Common myeloid progenitor, CD34-positive (primary cell): Measurements from ENCODE around the gene ZNRF3.
A peak's percentile ranks its signal among the peaks of the same experiment; 100 is the strongest.

Experiments
- CTCF ChIA-PET: fragments of 350-600 bp; sonication (Branson Sonifier 250); formaldehyde crosslinking; loops from one replicate; lab custom pipeline; 2021; ENCODE audit warnings: antibody characterized with exemption; lab: Charles Lee
- POLR2A ChIA-PET: fragments of 350-600 bp; sonication (Branson Sonifier 250); formaldehyde crosslinking; loops from one replicate; lab custom pipeline; 2021; ENCODE audit warnings: antibody characterized with exemption; lab: Charles Lee
- DNase-seq, 3 donors: peaks; one replicate each; pipeline versions ENCODE4 v3.0.0 to v3.0.0-alpha.2; 2013
- H3K27ac ChIP-seq, 2 experiments: 1 replicate in 1 of 2; 2 replicates in 1 of 2; pipeline ENCODE4 v1.7.0; 2013; ENCODE audit warnings: inconsistent platforms in 2 of 2, low read length in 2 of 2, mild to moderate bottlenecking in 2 of 2, low read depth in 1 of 2, moderate library complexity in 1 of 2; ENCODE audit not compliant: severe bottlenecking in 2 of 2, insufficient read depth in 1 of 2, poor library complexity in 1 of 2
- H3K27me3 ChIP-seq, 5 experiments: replicated peaks in 2 of 5; 1 replicate in 3 of 5; 2 replicates in 2 of 5; pipeline versions ENCODE4 v1.6.1 to v1.7.0; 2013; ENCODE audit warnings: low read length in 4 of 5, mild to moderate bottlenecking in 2 of 5, moderate library complexity in 2 of 5, inconsistent platforms in 1 of 5; ENCODE audit not compliant: insufficient read depth in 5 of 5, control insufficient read depth in 4 of 5
- H3K36me3 ChIP-seq, 4 experiments: 1 replicate in 2 of 4; 2 replicates in 2 of 4; pipeline versions ENCODE4 v1.6.1 to v1.7.0; 2013; ENCODE audit warnings: low read length in 3 of 4, control low read depth in 1 of 4, mild to moderate bottlenecking in 1 of 4; ENCODE audit not compliant: control insufficient read depth in 4 of 4, insufficient read depth in 4 of 4
- H3K4me1 ChIP-seq, 4 experiments: 1 replicate in 3 of 4; 2 replicates in 1 of 4; pipeline versions ENCODE4 v1.6.1 to v1.7.1; 2013; ENCODE audit warnings: low read length in 3 of 4, mild to moderate bottlenecking in 3 of 4, control low read depth in 1 of 4, inconsistent platforms in 1 of 4, moderate library complexity in 1 of 4; ENCODE audit not compliant: control insufficient read depth in 4 of 4, insufficient read depth in 4 of 4; ENCODE audit errors: control extremely low read depth in 1 of 4
- H3K4me3 ChIP-seq, 7 experiments: 1 replicate in 4 of 7; 2 replicates in 3 of 7; pipeline versions ENCODE4 v1.5.1 to v1.7.0; 2013; ENCODE audit warnings: mild to moderate bottlenecking in 7 of 7, low read length in 6 of 7, moderate library complexity in 6 of 7, inconsistent platforms in 2 of 7, low read depth in 2 of 7, control low read depth in 1 of 7; ENCODE audit not compliant: insufficient read depth in 4 of 7, control insufficient read depth in 1 of 7; ENCODE audit errors: extremely low read depth in 1 of 7
- H3K9me3 ChIP-seq, 5 experiments: 1 replicate in 4 of 5; 2 replicates in 1 of 5; pipeline versions ENCODE4 v1.6.1 to v1.7.1; 2013; ENCODE audit warnings: low read length in 4 of 5, mild to moderate bottlenecking in 2 of 5, inconsistent platforms in 1 of 5, low read depth in 1 of 5, moderate library complexity in 1 of 5; ENCODE audit not compliant: control insufficient read depth in 4 of 5, insufficient read depth in 2 of 5; ENCODE audit errors: control extremely low read depth in 1 of 5
- WGBS: methylation state at CpG from one replicate; pipeline ENCODE4 v1.1.5; 2013; ENCODE audit not compliant: insufficient coverage; 5-methylcytosine and 5-hydroxymethylcytosine counted together

ZNRF3 gene

GRCh38 chr22:29073618-29074275, 190.4 kb downstream of the ZNRF3 start:
- Histone ChIP-seq H3K36me3 (no peaks in the 10 kb centered on the region), H3K4me1 (peaks cover 5 to 36% (median 28%) of the 10 kb centered on the region in 4 experiments), H3K27me3 (peaks cover 2 to 69% (median 39%) of the 10 kb centered on the region in 5 experiments), H3K27ac (no peak overlapping the region), H3K4me3 (peak overlapping the region in 6 of 7 experiments; percentile 29 to 68 (median 48)), H3K9me3 (no peaks in the 10 kb centered on the region)
- ChIA-PET CTCF (interaction anchor here (1.3 kb wide), 1 partner anchor 81 kb away, joined by 3 read pairs; no protein-coding TSS in a partner anchor), POLR2A (no interaction called here)
- DNase-seq: peak in 1 of 3 donors; percentile 25
- WGBS: 5% methylated on average over 34 of the region's 53 CpGs

GRCh38 chr22:29074276-29074772, 191.0 kb downstream of the ZNRF3 start:
- ChIA-PET CTCF (interaction anchor here (1.0 to 1.3 kb wide), 2 partner anchors 80 to 395 kb away, joined by 3 read pairs; partner anchors contain the start of gene TTC28), POLR2A (no interaction called here)
- no peak for DNase-seq

GRCh38 chr22:29078036-29078868, 194.9 kb downstream of the ZNRF3 start:
- Histone ChIP-seq H3K9me3 (no peaks in the 10 kb centered on the region), H3K27ac (no peak overlapping the region), H3K4me1 (peaks cover 0 to 15% (median 9%) of the 10 kb centered on the region in 4 experiments), H3K36me3 (no peaks in the 10 kb centered on the region), H3K27me3 (peaks cover 2 to 28% (median 16%) of the 10 kb centered on the region in 5 experiments), H3K4me3 (no peak overlapping the region)
- 80% methylated on average over 4 of the region's 6 CpGs for WGBS
- ChIA-PET CTCF (interaction anchor here (0.8 kb wide), 1 partner anchor 10 kb away, joined by 3 read pairs; no protein-coding TSS in a partner anchor), POLR2A (no interaction called here)
- DNase-seq: peak in 1 of 3 donors; percentile 36

More at GRCh38 chr22:29074276-29074772, 191.0 kb downstream of the ZNRF3 start:
- Histone ChIP-seq H3K27me3 (peaks cover 2 to 63% (median 35%) of the 10 kb centered on the region in 5 experiments), H3K9me3 (no peaks in the 10 kb centered on the region), H3K4me3 (peak overlapping the region in 3 of 7 experiments; percentile 41 to 68 (median 65)), H3K27ac (no peak overlapping the region), H3K4me1 (peaks cover 5 to 36% (median 28%) of the 10 kb centered on the region in 4 experiments), H3K36me3 (no peaks in the 10 kb centered on the region)
- 64% methylated on average over 7 of the region's 10 CpGs for WGBS

GRCh38 chr22:29078869-29079207, 195.5 kb downstream of the ZNRF3 start:
- Histone ChIP-seq H3K4me3 (no peak overlapping the region), H3K27me3 (peaks cover 2 to 22% (median 14%) of the 10 kb centered on the region in 5 experiments), H3K4me1 (peaks cover 0 to 9% (median 4%) of the 10 kb centered on the region in 4 experiments), H3K9me3 (no peaks in the 10 kb centered on the region), H3K27ac (no peak overlapping the region), H3K36me3 (no peaks in the 10 kb centered on the region)
- DNase-seq: no peak
- CTCF ChIA-PET: interaction anchor here (0.8 to 1.2 kb wide), 2 partner anchors 9 to 75 kb away, joined by 3 read pairs; no protein-coding TSS in a partner anchor
- POLR2A ChIA-PET: no interaction called here
- WGBS: 100% methylated on average over 3 of the region's 6 CpGs

GRCh38 chr22:29079218-29079901, 196.0 kb downstream of the ZNRF3 start:
- Histone ChIP-seq H3K9me3 (no peaks in the 10 kb centered on the region), H3K36me3 (no peaks in the 10 kb centered on the region), H3K4me3 (no peak overlapping the region), H3K27ac (no peak overlapping the region), H3K27me3 (peaks cover 2 to 17% (median 9%) of the 10 kb centered on the region in 5 experiments), H3K4me1 (peaks cover 0 to 5% (median 2%) of the 10 kb centered on the region in 4 experiments)
- DNase-seq: peak in 2 of 3 donors; percentile 48 to 68
- POLR2A ChIA-PET: no interaction called here
- 74% methylated on average over 7 of the region's 8 CpGs for WGBS
- CTCF ChIA-PET: interaction anchor here (0.8 to 1.2 kb wide), 2 partner anchors 14 to 75 kb away, joined by 3 read pairs; no protein-coding TSS in a partner anchor

GRCh38 chr22:29080106-29080975, 197.0 kb downstream of the ZNRF3 start:
- Histone ChIP-seq H3K27me3 (peaks cover 0 to 7% (median under 1%) of the 10 kb centered on the region in 5 experiments), H3K27ac (no peak overlapping the region), H3K36me3 (no peaks in the 10 kb centered on the region), H3K4me1 (peaks cover 0 to 5% (median 2%) of the 10 kb centered on the region in 4 experiments), H3K9me3 (no peaks in the 10 kb centered on the region), H3K4me3 (no peak overlapping the region)
- no peak for DNase-seq
- ChIA-PET CTCF (interaction anchor here (0.8 kb wide), 1 partner anchor 13 kb away, joined by 3 read pairs; no protein-coding TSS in a partner anchor), POLR2A (no interaction called here)
- WGBS: 98% methylated on average over 5 of the region's 7 CpGs
